Fibroblast of villous mesenchyme (primary cell): ENCODE data around the gene ADCYAP1. TPM values are rescaled to one million over a fixed set of nuclear protein-coding genes. Genes with fewer than 3 reads are reported as not detected.

Source experiments
- DNase-seq: peaks from one replicate; pipeline ENCODE4 v3.0.0-alpha.2; 2010; ENCODE audit warnings: low read depth
- H3K4me3 ChIP-seq: 2 replicates; pipeline ENCODE4 v1.5.1; 2011; ENCODE audit warnings: low read depth, mild to moderate bottlenecking, low read length
- total RNA-seq: library from RNA; depleted of rRNA; stranded (reverse); fragments of >200 nt; gene quantifications from 2 replicates; pipeline ENCODE4 v1.2.3, GENCODE V29; 2012
- TF ChIP-seq, protein P1 (sequence below): IDR thresholded peaks from 2 replicates; pipeline ENCODE4 v1.5.1; 2012; ENCODE audit warnings: low read depth, mild to moderate bottlenecking, low read length; ENCODE audit not compliant: insufficient read depth

The ADCYAP1 gene
- total RNA-seq, 1 donor: not detected

DNA sequence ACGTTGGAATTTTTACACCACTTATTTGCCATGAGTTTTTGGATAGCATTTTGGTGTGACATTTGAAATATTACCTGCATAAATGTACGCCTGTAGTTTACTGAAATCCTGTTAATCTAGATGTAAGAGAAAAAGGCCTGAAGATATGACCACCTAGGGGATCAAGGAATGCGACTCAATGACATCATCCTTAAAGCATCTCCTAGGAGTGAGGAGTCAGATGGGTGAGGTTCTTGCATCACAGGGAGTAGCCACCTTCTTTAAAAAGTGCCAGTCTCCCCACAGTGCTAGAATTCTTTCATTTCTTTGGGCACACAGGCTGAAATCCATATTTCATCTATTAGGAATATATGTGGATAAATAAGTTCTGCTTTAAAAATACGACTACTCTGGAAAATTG, 34.5 kb downstream of the ADCYAP1 start:
- DNase-seq: no peak

DNA sequence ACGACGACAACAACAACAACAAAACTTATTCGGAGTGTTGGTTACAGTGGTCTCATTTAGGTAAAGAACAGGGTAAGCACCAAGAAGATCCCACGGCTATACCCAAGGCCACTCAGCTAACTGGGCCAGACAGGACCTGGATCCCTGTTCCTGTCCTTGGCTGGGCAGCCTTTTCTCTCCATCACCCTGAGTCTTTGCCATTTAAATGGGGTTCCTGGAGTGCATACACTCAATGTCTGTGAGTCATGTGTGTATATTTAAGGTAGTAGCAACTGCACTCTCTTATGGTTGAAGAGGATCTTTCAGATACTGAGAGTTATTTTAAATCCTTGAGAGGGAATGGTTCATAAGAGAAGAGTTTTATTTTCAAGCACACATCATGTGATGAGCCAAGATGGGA, 35.3 kb downstream of the ADCYAP1 start:
- TF ChIP-seq, protein P1, sequence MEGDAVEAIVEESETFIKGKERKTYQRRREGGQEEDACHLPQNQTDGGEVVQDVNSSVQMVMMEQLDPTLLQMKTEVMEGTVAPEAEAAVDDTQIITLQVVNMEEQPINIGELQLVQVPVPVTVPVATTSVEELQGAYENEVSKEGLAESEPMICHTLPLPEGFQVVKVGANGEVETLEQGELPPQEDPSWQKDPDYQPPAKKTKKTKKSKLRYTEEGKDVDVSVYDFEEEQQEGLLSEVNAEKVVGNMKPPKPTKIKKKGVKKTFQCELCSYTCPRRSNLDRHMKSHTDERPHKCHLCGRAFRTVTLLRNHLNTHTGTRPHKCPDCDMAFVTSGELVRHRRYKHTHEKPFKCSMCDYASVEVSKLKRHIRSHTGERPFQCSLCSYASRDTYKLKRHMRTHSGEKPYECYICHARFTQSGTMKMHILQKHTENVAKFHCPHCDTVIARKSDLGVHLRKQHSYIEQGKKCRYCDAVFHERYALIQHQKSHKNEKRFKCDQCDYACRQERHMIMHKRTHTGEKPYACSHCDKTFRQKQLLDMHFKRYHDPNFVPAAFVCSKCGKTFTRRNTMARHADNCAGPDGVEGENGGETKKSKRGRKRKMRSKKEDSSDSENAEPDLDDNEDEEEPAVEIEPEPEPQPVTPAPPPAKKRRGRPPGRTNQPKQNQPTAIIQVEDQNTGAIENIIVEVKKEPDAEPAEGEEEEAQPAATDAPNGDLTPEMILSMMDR: no peak
- H3K4me3 ChIP-seq: no peak overlapping the region
- no peak for DNase-seq

More for the DNA sequence above, 34.5 kb downstream of the ADCYAP1 start:
- TF ChIP-seq, protein P1: no peak
- no peak overlapping the region for H3K4me3 ChIP-seq

DNA sequence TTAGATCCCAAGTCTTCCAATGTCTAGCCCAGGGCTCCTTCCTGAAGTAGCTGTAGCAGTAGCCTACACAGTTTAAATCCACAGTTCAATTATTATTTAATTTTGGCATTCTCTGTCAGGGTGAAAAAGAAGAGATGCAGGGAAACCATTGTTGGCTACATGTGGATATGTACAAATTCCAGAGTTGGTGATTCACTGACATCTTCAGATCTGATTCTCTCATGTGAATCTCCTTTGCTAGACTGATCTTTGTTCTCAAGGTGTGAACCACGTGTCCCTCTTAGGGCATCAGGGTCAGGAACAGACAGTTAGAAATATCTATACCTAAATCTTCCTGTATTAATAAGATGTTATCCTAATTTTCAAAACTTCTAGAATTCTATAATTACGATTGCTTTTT, 36.7 kb downstream of the ADCYAP1 start:
- no peak for DNase-seq
- TF ChIP-seq, protein P1: no peak
- no peak overlapping the region for H3K4me3 ChIP-seq

DNA sequence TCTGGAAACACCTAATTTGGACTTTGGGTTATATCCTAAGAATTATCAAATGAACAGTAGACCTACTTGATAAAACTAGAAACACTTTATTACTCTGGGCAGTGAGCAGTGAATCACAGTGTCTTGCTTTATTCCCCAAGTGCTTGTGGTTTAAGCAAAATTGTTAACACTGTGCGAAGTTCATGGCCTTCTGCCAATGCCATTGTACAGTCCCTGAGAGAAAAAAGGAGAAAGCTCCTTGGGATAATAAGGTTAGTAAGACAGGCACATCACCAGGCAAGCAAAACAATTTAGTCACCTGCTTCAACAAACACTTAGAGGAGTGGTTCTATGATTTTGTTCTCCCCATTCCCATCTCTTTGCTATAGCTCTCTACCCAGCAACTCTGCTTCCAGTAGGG, 39.8 kb downstream of the ADCYAP1 start:
- DNase-seq: peak; percentile 30
- TF ChIP-seq, protein P1: no peak
- no peak overlapping the region for H3K4me3 ChIP-seq

DNA sequence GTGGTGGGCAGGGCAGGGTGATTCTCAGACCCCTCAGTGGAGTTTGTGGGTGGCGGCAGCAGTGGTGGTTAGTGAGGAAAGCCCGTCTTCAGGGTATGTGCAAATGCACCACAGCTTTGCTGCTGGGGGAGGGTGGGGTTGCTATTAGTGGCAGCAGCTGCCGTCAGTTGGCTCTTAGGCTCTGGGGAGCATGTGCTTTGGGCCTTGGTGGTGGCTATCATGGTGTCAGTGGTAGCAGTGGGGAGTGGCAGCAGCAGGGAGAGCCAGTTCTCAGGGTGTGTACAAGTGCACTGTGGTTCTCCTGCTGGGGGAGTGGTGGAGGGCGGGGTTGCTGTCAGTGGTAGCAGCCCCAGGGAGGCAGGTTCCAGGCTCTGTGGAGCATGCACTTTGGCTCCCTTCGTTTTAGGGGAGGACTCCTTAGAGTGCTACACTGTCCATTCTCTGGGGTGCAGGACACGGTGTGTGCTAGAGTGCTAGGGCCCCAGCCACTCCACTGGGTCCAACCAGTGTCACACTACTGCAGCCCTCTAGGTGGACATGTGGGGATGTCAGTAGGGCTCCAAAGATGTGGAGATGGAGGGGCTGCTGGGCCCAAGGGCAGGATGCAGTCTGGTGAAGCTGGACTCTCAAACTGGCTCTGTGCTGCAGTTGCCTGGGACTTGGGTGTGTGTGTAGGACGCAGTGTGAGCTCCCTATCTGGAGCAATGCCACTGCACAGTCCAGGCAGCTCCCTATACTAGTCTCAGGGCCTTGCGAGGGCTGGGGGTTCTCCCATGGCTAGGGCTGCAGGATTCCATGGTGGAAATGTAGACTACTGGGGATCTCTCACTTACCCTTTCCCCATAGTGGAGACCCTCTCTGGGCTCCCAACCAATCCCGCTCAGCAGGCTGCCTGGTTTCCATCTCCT, 45.3 kb downstream of the ADCYAP1 start:
- TF ChIP-seq, protein P1: no peak
- no peak overlapping the region for H3K4me3 ChIP-seq
- no peak for DNase-seq

DNA sequence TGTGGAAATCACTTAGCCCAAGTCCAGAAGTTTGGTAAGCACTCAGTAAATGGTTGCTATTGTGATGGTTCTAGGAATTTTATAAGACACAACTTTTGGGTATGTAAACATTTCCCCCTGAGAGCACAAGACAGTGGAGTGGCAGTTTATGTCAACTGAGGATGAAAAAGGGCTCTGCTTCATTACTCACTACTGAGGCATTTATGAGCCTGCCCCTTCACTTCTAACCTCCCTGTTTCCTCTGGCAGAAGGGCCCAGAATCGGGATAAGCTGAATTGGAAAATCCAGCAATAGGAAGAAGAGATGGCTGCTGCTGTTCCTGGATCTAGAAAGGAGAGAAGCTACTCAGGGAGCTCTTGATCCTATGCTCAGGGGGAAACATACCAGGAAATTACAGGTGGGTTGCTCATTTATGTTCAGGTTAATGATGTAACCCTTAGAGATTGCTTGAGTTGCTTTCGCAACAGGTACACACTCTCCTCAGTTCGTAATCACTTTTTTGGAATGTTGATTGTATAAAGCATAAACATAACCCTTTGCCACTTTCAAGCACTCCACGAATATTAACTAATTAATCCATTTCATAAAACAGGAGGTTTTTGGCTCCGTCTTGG, 46.3 kb downstream of the ADCYAP1 start:
- TF ChIP-seq, protein P1: no peak
- DNase-seq: peak; percentile 23

More for the DNA sequence above, 46.3 kb downstream of the ADCYAP1 start:
- H3K4me3 ChIP-seq: no peak overlapping the region
